Uterus (tissue), 4 donors: ENCODE results near the gene SRC. TPM values are rescaled to one million over a fixed set of nuclear protein-coding genes. Genes with fewer than 3 reads are reported as not detected.

Experiments
- DNase-seq, 2 donors: peaks; one replicate each; pipeline ENCODE4 v3.0.0-alpha.2; 2019 to 2020
- H3K27ac ChIP-seq, 2 donors: fragments of 200-600 bp; sonication (generic); 1 replicate in 1 of 2; 2 replicates in 1 of 2; pipeline ENCODE4 v1.5.1; 2016 to 2018
- H3K27me3 ChIP-seq, 2 donors: fragments of 200-600 bp; sonication (generic); one replicate each; pipeline ENCODE4 v1.5.1; 2018 to 2019; ENCODE audit warnings: control low read depth in 1 of 2
- H3K36me3 ChIP-seq, 2 donors: fragments of 200-600 bp; sonication (generic); one replicate each; pipeline ENCODE4 v1.5.1; 2019; ENCODE audit warnings: control low read depth in 1 of 2
- H3K4me1 ChIP-seq, 2 donors: fragments of 200-600 bp; sonication (generic); one replicate each; pipeline ENCODE4 v1.5.1; 2018 to 2019; ENCODE audit warnings: control low read depth in 1 of 2
- H3K4me3 ChIP-seq, 2 donors: fragments of 200-600 bp; sonication (generic); 1 replicate in 1 of 2; 2 replicates in 1 of 2; pipeline ENCODE4 v1.5.1; 2018 to 2019; ENCODE audit warnings: mild to moderate bottlenecking in 1 of 2
- H3K9me3 ChIP-seq, 2 donors: fragments of 200-600 bp; sonication (generic); one replicate each; pipeline ENCODE4 v1.5.1; 2019; ENCODE audit warnings: control low read depth in 1 of 2
- CTCF ChIP-seq, 4 experiments: fragments of 200-600 bp in 2 of 4; fragments of 450-650 bp in 2 of 4; sonication (generic) in 2 of 4; IDR thresholded peaks; one replicate each; pipeline ENCODE4 v1.5.1; 2016 to 2019; ENCODE audit warnings: antibody characterized with exemption in 4 of 4, mild to moderate bottlenecking in 2 of 4, moderate library complexity in 1 of 4
- POLR2A ChIP-seq, 2 donors: fragments of 450-650 bp; IDR thresholded peaks; one replicate each; pipeline ENCODE4 v1.6.1; 2016; ENCODE audit warnings: antibody characterized with exemption in 2 of 2, mild to moderate bottlenecking in 1 of 2, moderate library complexity in 1 of 2
- intact Hi-C: fragments of 100-400 bp; cut with DNase I; formaldehyde crosslinking; loops from one replicate; pipeline ENCODE4 v1.15.1; 2023; ENCODE audit warnings: low total_unique reads
- total RNA-seq, 4 donors: library from RNA; depleted of rRNA in 3 of 4; stranded (reverse); fragments of >200 nt in 3 of 4; gene quantifications; one replicate each; pipeline versions ENCODE4 v1.1.0 to v1.2.4, GENCODE V29; 2014 to 2023
- donor health status: DM: yes; HTN: yes; CAD: no.

SRC gene
- total RNA-seq, 4 donors from 2014 or later, result 25.0 to 110 (median 34.1) TPM

DNA sequence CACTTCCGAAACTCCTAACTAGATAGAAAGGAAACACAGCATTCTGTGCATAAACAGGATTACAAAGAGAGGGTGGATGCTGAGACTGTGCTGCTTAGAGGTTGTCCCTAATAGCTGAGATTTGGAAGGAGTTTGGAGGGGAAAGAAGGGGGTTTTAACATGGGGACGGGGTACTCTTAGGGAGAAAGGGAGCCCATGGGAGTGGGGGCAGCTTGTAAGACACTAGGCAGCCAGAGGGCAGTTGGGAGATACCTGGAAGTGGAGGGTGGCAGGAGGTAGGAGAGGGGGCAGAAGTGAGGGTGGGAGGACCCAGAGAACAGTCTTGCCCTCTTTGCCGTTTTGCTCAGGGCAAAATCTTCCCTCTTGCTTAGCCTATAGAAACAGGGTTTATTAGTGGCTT is 40.1 kb upstream of the SRC start:
- H3K4me1 ChIP-seq, result peaks cover 0 to 11% of the 10 kb centered on the region in 2 donors
- DNase-seq, result no peak
- no peaks in the 10 kb centered on the region for H3K36me3 ChIP-seq
- H3K9me3 ChIP-seq, result no peaks in the 10 kb centered on the region
- peak overlapping the region; percentile 73 to 86 for H3K27ac ChIP-seq
- H3K4me3 ChIP-seq, result no peak overlapping the region
- intact Hi-C loops, result no loop called here
- no peaks in the 10 kb centered on the region for H3K27me3 ChIP-seq
- TF ChIP-seq CTCF (IDR thresholded peaks at IDR 0.05) (no peak), POLR2A (IDR thresholded peaks at IDR 0.05) (no peak)

DNA sequence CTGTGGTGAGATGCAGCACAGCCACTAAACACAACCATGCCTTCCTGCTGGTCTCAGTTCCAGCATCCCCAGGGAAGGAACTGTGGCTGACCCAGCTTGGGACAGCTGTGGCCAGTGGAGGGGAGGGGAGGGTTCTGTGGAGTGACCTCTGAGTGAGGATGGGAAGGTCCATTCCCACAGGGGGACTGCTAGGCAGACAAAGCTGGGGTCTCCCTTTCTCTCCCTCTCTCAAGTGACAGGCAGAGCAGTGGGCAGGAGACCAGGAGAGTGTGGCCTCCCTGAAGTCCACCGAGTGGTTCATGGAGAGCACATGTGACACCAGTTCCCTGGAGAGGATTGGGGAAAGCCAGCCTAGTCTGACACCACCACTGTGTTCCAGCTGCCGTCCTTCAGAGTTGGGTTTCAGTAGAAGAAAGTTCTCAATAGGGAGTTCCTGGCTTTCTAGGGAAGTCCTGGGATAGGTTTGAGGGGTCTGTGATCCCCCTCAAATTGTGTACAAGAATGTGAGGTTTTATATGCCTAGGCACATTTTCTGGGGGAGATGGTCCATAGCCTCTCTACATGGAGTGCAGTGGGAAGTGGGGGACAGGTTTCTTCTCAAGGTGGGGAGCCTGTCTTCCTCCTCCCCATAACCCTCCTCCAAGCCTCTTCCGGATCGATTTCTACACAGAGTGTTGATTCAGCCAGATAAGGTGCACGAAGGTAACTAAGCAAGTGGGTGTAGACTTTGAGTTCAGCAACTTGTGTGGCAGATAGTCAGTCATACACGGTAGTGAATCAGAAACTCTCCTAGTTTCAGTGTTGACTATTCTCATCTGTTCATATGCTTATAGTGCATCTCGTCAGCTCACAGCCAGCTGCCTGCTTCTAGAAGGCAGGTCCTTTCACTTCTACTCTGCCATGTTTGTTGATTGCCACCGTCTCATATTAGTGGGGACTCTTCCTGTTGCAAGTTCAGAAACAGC is 37.6 kb upstream of the SRC start:
- H3K4me3 ChIP-seq, result no peak overlapping the region
- H3K27me3 ChIP-seq, result no peaks in the 10 kb centered on the region
- peak overlapping the region; percentile 41 to 86 for H3K27ac ChIP-seq
- no peaks in the 10 kb centered on the region for H3K9me3 ChIP-seq
- DNase-seq, result no peak
- TF ChIP-seq CTCF (IDR thresholded peaks at IDR 0.05) (no peak), POLR2A (IDR thresholded peaks at IDR 0.05) (no peak)
- H3K36me3 ChIP-seq, result no peaks in the 10 kb centered on the region
- H3K4me1 ChIP-seq, result peaks cover under 1 to 13% of the 10 kb centered on the region in 2 donors
- intact Hi-C loops, result no loop called here

- H3K27ac ChIP-seq, result peak overlapping the region in 1 of 2 donors; percentile 42
- H3K4me1 ChIP-seq, result peaks cover 10 to 22% of the 10 kb centered on the region in 2 donors
- no peaks in the 10 kb centered on the region for H3K36me3 ChIP-seq
- H3K27me3 ChIP-seq, result no peaks in the 10 kb centered on the region
- intact Hi-C loops, result no loop called here
- no peaks in the 10 kb centered on the region for H3K9me3 ChIP-seq
- H3K4me3 ChIP-seq, result no peak overlapping the region
- DNase-seq, result no peak
- TF ChIP-seq POLR2A (IDR thresholded peaks at IDR 0.05), result no peak
- no peak for TF ChIP-seq CTCF (IDR thresholded peaks at IDR 0.05)
Measured at GRCh38 chr20:37309290-37309689, 36.6 kb upstream of the SRC start.

- H3K4me3 ChIP-seq, result no peak overlapping the region
- intact Hi-C loops, result no loop called here
- no peaks in the 10 kb centered on the region for H3K9me3 ChIP-seq
- no peak for DNase-seq
- peak overlapping the region; percentile 21 to 42 for H3K27ac ChIP-seq
- TF ChIP-seq CTCF (IDR thresholded peaks at IDR 0.05) (no peak), POLR2A (IDR thresholded peaks at IDR 0.05) (no peak)
- H3K36me3 ChIP-seq, result no peaks in the 10 kb centered on the region
- H3K4me1 ChIP-seq, result peaks cover 16 to 26% of the 10 kb centered on the region in 2 donors
- H3K27me3 ChIP-seq, result no peaks in the 10 kb centered on the region
Measured at GRCh38 chr20:37309936-37310590, 35.9 kb upstream of the SRC start.

DNA sequence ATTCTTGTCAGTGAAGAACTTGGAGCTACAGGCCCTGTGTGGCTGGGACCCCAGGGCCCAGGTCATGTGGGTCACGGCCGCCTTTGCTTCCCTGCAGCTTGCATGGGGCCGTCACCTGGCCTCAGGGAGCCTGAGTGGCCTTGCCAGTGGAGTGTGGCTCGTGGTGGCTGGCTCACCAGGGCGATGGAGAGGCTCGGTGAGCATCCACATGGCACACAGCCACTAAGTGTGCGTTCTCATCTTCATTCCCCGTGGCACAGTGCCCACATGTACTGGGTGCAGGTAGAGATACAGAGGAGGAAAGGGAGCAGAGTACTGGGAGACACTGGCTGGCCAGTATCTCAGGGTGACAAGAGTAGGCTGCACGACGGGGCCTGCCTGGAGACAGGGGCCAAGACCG is 35.0 kb upstream of the SRC start:
- no peaks in the 10 kb centered on the region for H3K36me3 ChIP-seq
- peaks cover 19 to 22% of the 10 kb centered on the region in 2 donors for H3K4me1 ChIP-seq
- intact Hi-C loops, result no loop called here
- peak overlapping the region in 1 of 2 donors; percentile 97 for H3K27ac ChIP-seq
- DNase-seq, result no peak
- TF ChIP-seq POLR2A (IDR thresholded peaks at IDR 0.05), result no peak
- TF ChIP-seq CTCF (IDR thresholded peaks at IDR 0.05), result no peak
- no peaks in the 10 kb centered on the region for H3K27me3 ChIP-seq
- no peaks in the 10 kb centered on the region for H3K9me3 ChIP-seq
- no peak overlapping the region for H3K4me3 ChIP-seq
